Lower leg skin (tissue), 4 donors: ENCODE results near the gene CSMD2. TPM values are rescaled to one million over a fixed set of nuclear protein-coding genes. Genes with fewer than 3 reads are reported as not detected.
A peak's percentile ranks its signal among the peaks of the same experiment; 100 is the strongest.

Experiments used
- DNase-seq, 2 donors: peaks; one replicate each; pipeline ENCODE4 v3.0.0-alpha.2; 2019; ENCODE audit warnings: low spot score in 2 of 2
- H3K4me3 ChIP-seq: fragments of 200-600 bp; sonication (generic); 2 replicates; pipeline ENCODE4 v1.5.1; 2017; ENCODE audit warnings: mild to moderate bottlenecking, low read depth; ENCODE audit not compliant: poor library complexity, severe bottlenecking
- CTCF ChIP-seq, 3 donors: fragments of 450-650 bp; IDR thresholded peaks; one replicate each; pipeline ENCODE4 v1.5.1; 2016; ENCODE audit warnings: antibody characterized with exemption in 3 of 3, mild to moderate bottlenecking in 3 of 3, moderate library complexity in 2 of 3
- POLR2A ChIP-seq, 2 donors: fragments of 450-650 bp; IDR thresholded peaks; one replicate each; pipeline ENCODE4 v1.6.1; 2016 to 2017; ENCODE audit warnings: antibody characterized with exemption in 2 of 2, mild to moderate bottlenecking in 1 of 2, moderate library complexity in 1 of 2
- WGBS, 2 donors: methylation state at CpG; one replicate each; pipeline ENCODE4 v1.1.5; 2018; 5-methylcytosine and 5-hydroxymethylcytosine counted together
- intact Hi-C: fragments of 100-400 bp; cut with DNase I; formaldehyde crosslinking; loops from one replicate; pipeline ENCODE4 v1.15.0; 2023; ENCODE audit warnings: low total_unique reads
- total RNA-seq, 4 donors: library from RNA; depleted of rRNA; stranded (reverse); fragments of >200 nt; gene quantifications; one replicate each; pipeline ENCODE4 v1.1.0, GENCODE V29; 2016

Gene CSMD2
- total RNA-seq, 4 donors from 2014 or later: 0.11 to 1.0 TPM; not detected in 2

GRCh38 chr1:33758698-33759097 is 406.3 kb downstream of the CSMD2 start:
- intact Hi-C loops: no loop called here
- H3K4me3 ChIP-seq: no peak overlapping the region
- DNase-seq: peak; percentile 24 to 26
- TF ChIP-seq POLR2A (IDR thresholded peaks at IDR 0.05) (no peak), CTCF (IDR thresholded peaks at IDR 0.05) (no peak)
- WGBS, 2 donors: 37 to 39% methylated on average over 5 of the region's 5 CpGs

GRCh38 chr1:33753087-33753856 is 411.8 kb downstream of the CSMD2 start:
- TF ChIP-seq CTCF (IDR thresholded peaks at IDR 0.05) (no peak), POLR2A (IDR thresholded peaks at IDR 0.05) (no peak)
- WGBS, 2 donors: 88% methylated on average over 5 of the region's 5 CpGs
- DNase-seq: peak in 1 of 2 donors; percentile 36
- H3K4me3 ChIP-seq: no peak overlapping the region
- intact Hi-C loops: no loop called here

GRCh38 chr1:33745942-33746341 is 419.1 kb downstream of the CSMD2 start:
- no peak for TF ChIP-seq CTCF (IDR thresholded peaks at IDR 0.05)
- TF ChIP-seq POLR2A (IDR thresholded peaks at IDR 0.05): no peak
- DNase-seq: peak in 1 of 2 donors; percentile 13
- WGBS, 2 donors: 90 to 93% methylated on average over 4 of the region's 4 CpGs
- intact Hi-C loops: no loop called here
- H3K4me3 ChIP-seq: no peak overlapping the region

GRCh38 chr1:33743221-33743998 is 421.6 kb downstream of the CSMD2 start:
- peak in 1 of 2 donors; percentile 78 for DNase-seq

GRCh38 chr1:33742663-33743062 is 422.4 kb downstream of the CSMD2 start:
- intact Hi-C loops: no loop called here
- DNase-seq: peak in 1 of 2 donors; percentile 25

More at GRCh38 chr1:33743221-33743998, 421.6 kb downstream of the CSMD2 start:
- WGBS, 2 donors: 94 to 97% methylated on average over 13 of the region's 13 CpGs
- no peak overlapping the region for H3K4me3 ChIP-seq
- TF ChIP-seq POLR2A (IDR thresholded peaks at IDR 0.05) (no peak), CTCF (IDR thresholded peaks at IDR 0.05) (no peak)
- intact Hi-C loops: no loop called here

More at GRCh38 chr1:33742663-33743062, 422.4 kb downstream of the CSMD2 start:
- H3K4me3 ChIP-seq: no peak overlapping the region
- TF ChIP-seq POLR2A (IDR thresholded peaks at IDR 0.05): no peak
- no peak for TF ChIP-seq CTCF (IDR thresholded peaks at IDR 0.05)
- 94 to 98% methylated on average over 3 of the region's 3 CpGs for WGBS, 2 donors
